Raji (cell line): ENCODE measurements around the gene SEC61A1.

ENCODE experiments used
- POLR2A ChIP-seq: IDR thresholded peaks from 2 replicates; pipeline ENCODE4 v1.6.1; 2011; ENCODE audit warnings: low read depth, low read length, control low read depth; ENCODE audit not compliant: insufficient read depth

The SEC61A1 gene

DNA sequence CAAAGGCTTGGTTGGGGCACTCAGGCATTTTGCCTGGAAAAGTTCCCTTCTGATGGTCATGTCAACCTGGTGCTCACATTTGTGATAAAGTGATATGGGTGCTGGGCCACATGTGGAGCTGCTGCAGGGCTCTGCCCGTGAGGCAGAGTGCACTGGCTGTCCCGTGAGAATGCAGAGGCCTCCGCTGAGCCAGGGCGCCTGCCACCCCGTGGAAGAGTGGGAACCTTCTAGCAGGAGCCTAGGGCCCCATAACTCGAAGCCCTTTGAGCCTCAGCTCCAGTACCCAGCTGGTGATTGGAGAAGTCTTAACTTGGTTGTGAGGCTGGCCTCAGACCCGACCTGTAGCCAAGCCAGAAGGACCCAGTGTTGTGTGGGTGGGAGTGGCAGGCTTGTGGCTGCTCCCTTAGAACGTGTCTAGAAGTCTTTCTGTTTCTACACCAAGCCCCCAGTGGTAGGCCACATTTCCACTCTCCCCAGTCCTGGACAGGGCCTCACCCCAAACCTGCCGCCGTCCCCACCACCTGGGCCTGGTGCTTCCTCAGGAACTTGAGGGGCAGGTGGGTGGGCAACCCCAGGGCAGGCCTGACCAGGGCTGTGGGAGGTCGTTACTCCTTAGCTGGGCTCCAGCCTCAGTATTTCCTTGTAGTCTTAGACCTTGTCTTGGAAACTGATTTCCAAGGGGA, 19.7 kb downstream of the SEC61A1 start:
- no peak for TF ChIP-seq POLR2A

DNA sequence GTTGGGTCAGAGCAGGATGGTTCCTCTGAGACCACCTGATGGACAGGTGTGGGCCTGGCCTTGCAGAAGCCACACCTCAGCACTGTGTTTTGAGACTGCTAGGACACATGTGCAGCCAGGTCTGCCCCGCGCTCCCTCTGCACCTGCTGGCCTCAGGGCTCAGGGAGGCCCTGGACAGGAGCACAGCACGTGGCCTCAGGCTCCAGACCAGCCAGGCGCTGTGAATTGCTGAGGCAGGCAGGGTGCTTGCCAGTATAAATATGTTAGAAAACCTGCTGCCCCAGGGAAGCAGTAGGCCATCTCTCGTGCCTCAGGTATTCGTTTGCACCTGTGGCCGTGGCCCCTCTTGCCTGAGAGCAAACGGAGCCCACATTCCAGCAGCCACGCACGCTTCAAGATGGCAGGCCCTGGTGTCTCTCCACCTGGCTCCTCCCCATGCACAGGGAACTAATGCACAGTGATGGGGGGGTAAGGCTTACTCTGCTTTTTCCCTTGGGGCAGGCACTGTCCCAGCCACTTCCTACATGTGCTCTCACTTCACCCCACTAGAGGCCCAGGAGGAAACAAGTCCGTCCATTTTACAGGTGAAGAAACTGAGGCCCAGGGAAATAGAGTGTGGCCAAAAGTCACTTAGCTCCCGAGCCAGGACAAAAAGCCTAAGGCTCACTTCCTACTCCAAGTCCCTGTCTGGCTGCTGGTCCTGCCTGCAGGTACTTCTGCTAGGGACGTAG, 20.4 kb downstream of the SEC61A1 start:
- no peak for TF ChIP-seq POLR2A

DNA sequence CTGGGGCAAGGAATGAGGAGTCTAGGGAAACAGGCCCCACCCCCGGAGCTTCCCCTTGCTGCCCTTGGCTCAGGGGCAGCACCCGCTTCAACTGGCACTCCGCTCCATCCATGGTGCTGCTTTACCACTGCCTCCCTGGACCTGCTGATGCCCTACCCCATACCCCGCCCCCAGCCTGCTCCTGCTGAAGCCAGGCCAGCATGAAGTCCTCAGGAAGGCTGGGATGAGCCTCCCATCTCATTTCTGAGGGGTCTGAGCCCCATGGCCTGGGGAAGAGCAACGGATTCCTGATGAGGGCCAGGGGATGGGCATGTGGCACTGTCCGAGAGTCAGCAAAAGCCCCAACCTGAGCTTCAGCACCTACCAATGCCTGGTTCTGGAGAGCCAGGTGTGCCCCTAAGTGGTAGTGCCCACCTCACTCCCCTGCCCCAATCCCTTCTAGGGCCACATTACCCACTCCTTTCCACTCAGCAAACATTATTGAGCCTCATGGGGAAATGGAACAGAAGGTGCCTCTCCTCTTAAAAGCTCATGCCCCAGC, 21.0 kb downstream of the SEC61A1 start:
- no peak for TF ChIP-seq POLR2A

DNA sequence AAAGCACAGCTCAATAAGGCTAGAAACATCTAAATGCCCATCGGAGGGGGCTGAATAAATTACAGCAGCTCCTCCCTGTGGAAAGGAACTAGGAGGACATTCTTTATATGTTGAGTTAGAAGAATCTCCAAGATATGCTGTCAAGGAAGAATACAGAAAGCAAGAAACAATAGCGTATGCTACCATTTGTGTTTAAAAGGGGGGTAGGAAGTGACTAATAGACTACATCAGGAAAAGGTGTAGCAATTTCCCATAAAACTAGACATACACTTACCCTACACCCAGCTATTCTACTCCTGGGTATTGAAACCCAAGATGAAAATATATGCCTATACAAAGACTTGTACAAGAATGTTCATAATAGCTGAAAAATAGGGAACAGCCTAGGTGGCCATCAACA, 21.6 kb downstream of the SEC61A1 start:
- TF ChIP-seq POLR2A = no peak

DNA sequence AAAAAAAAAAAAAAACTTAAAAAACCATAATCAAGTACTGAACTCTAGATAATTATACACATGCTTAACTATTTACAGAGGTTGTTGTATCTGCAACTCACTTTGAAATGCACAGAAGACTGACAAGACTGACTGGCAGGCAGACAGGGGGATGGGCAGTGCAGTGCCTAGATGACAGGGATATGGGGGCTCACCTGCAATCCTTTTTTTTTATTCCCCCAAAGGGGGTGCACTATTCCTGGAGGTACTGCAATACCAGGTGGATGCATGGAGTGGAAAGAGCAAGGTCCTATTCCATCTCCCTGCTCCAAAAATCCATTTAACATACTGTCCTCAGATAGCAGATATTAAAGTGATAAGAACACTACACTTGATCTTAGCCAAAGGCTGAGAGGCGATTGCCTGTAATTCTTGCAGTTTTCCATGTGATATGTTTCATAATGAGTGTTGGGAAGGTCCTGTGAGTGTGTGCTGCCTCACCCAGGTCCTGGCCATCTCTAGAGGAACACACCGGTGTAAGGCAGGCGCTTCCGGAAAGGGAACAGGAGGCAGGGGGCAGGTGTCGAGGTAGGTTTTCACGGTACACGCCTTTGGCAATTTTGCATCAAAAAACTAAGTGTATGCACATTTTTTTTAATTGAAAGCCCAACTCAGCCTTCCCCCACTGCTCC, 22.7 kb downstream of the SEC61A1 start:
- TF ChIP-seq POLR2A = no peak

DNA sequence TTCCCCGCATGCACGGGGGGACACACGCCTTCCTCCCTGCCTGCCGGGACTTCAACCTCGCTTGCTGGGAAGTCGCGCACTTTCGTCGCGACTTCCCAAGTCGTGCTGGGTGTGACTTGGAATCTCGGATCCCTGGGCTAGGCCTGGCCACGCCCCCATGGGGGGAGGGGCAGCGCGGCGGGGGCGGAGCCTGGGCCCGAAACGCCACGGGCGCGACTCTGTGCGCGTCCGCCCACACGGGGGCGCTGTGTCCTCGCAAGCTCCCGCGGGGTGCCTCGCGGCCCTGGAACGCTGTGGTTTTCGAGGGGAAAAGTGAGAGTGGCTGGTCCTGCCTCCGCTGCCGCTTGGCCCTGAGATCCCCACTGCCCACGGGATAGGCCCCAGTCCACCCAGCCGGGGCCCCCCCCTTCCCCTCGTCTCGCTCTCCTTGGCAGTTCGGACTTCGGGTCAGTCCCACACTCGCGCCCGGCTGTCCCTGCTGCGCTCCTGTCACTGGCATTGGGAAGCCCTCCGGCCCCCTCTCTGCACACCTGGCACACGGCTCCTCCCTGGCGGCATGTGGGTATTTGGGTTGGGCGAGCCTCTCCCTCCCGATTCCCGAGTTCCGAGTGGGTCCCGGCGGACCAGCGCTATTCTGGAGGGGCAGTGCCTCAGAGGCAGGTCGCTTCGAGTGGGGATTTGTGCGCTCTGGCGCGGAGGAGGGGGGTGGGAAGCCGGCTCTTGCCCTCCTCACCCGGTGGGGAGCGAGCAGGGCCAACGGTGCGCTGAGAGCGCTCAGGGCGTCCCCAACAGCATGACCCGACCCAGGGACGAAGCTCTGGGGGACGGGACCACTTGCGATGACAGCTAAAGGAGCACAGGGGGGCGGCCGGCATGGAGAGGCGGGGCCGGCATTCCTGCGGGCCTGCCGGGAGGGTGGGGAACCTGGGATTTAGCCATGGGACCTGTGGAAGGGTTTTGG, 23.6 kb downstream of the SEC61A1 start:
- TF ChIP-seq POLR2A = no peak

DNA sequence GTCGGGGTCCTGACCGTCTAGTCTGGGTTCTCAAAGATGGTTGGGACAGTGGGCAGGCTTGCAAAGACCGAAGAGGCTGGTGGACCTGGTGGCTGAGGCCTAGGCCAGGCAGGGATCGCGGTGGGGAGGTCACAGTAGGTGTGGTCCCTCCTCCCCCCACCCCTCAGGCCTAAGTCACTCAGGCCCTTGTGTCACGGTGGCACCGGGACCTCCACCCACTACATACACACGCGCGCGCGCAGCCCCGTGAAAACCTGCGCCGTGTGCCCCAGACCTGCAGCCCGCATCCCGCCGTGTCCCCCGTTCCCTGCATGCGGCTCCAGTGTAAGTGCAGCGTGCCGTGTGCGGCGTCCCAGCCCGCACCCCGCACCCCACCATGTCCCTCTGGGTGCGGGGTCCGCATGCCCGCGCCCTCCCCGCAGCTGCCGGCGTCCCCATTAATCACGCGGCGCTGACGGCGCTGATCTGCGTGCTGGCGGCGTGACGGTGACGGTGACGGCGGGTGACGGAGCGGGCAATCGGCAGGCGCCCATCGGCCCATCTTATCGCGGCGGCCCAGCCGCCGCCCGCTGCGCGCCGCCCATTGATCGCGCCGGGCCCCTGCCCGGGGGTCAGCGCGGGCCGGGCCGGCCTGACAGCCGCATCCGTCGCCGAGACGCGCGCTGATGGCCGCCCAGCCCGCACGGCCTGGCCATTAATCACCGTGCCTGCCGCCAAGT, 24.4 kb downstream of the SEC61A1 start:
- TF ChIP-seq POLR2A = no peak

DNA sequence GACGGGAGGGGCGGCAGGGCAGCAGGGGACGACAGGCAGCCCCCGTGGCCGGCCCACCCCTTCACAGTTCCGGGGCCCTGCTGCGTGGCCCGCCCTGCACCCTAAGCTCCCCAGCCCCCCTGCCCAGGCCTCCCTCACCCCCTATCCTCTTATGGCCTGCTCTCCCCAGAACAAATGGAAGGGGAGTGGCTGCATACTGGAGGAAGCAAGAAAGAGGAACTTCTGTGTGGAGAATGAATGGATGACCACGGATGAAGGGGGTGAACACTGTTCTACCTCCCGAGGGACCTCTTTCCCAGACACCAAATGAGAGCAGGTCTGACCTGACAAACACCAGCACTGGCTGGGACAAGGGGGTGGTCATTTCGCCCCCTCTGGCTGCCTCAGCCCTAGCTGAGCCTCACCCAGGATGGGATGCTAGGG, 25.0 kb downstream of the SEC61A1 start:
- no peak for TF ChIP-seq POLR2A

DNA sequence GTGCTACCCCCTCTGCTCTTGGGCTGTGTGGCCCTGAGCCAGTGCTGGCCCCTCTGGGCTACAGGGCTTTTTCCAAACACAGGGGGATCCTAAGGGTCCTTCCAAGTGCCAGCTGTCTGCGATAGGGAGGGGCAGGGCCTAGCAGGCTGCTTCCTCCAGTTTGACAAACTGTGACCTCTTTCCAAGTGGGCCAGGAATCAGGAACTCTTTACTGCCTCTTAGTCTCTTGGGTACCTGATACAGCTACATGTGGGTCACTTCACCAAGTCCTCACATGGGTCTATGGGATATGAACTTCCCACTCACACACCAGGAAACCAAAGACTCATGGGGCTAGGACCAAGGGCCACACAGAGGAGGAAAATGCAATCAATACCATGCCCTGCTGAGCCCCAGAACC, 25.4 kb downstream of the SEC61A1 start:
- TF ChIP-seq POLR2A = no peak

DNA sequence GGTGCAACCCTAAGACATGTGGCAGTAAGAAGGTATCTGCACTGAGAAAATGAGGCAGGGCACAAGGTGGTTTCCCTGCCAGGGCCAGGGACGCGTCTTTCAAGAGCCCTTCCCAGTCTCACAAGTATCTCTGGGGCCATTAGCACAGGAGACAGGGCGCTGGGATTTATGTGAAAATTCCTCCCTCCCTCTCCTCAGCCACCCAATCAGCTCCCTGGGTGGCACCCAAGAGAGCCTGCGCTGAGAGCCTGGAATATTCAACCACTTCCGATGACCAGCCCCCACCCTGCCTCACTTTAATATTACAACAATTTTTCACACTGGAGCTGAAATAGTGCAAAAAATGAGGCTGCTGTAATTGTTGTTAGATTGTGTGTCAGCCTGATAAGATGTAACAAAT, 26.1 kb downstream of the SEC61A1 start:
- no peak for TF ChIP-seq POLR2A

DNA sequence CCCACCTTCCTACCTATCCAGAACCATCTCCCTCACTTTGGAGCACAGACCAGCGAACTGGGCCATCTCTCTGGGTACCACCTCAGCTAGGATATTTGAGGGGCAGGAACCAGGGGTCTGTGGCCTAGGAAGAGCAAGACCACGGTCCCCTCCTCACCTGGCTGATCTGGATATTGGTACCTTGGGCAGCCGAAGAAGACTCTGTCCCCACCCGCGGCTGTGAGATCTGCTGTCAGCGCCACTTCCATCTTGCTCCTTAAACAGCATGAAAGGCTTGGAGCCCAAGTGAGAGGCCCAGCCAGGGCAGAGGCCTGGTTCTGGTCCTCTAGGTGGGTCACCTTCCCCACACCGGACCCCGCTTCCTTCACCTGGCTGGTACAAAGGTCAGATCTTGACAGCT, 26.6 kb downstream of the SEC61A1 start:
- no peak for TF ChIP-seq POLR2A

DNA sequence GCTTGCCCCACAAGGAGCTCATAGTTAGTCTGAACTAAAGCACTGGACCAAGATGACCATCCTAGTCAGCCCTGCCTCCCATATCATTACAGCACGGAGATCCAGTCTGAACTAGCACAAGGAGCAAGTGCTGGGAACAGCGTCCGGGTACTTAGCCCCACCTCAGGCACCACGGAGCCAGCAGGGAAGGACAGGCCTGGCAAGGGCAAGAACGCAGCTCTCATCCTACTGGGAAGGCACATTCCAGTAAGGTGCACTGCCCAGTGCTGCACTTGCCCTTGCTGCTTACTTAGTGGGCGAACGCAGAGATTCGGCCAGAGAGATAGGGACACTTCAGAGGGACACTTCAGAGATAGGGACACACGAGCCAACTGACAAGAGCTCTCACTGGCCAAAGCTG, 27.6 kb downstream of the SEC61A1 start:
- TF ChIP-seq POLR2A = no peak

DNA sequence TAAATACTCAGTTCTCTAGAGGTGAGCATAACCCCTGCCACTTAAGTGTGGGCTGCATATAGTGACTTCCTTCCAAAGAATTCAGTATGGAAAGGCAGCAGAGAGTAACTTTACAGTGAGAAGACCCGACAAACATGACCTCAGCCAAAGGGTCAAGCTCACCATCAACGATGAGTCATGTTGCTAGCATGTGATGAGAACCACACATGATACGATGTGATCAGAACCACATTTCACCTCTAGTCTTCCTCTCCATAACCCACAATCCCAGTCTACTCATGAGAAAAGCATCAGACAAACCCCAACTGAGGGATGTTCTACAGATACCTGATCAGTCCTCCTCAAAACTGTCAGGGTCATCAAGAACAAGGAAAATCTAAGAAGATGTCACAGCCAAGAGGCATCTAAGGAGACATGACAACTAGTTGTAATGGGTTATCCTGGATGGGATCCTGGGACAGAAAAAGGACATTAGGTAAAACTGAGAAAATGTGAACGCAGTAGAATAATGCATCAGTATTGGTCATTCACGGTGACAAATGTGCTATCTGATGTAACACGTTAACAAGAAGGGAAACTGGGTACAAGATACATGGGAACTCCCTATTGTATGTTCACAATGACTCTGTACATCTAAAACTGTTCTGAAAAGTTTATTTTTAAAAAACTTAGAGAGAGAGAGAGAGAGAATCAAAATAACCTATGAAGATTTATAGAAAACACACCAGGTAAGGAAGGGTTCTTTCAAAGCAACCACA, 28.3 kb downstream of the SEC61A1 start:
- TF ChIP-seq POLR2A = no peak
